Fibroblast of the aortic adventitia (primary cell): ENCODE data around the gene ATXN3. TPM values are rescaled to one million over a fixed set of nuclear protein-coding genes. Genes with fewer than 3 reads are reported as not detected.
A peak's percentile ranks its signal among the peaks of the same experiment; 100 is the strongest.

Experiments
- DNase-seq: peaks from one replicate; pipeline ENCODE4 v3.0.0-alpha.2; 2010; ENCODE audit warnings: low read depth
- H3K4me3 ChIP-seq: 2 replicates; pipeline ENCODE4 v1.5.1; 2011; ENCODE audit warnings: low read depth, mild to moderate bottlenecking, control low read depth, low read length, moderate library complexity
- CTCF ChIP-seq: IDR thresholded peaks from 2 replicates; pipeline ENCODE4 v1.5.1; 2011; ENCODE audit warnings: mild to moderate bottlenecking, low read length, control low read depth, inconsistent platforms; ENCODE audit not compliant: insufficient read depth
- total RNA-seq: library from RNA; depleted of rRNA; stranded (reverse); fragments of >200 nt; gene quantifications from 2 replicates; pipeline ENCODE4 v1.2.3, GENCODE V29; 2012; ENCODE audit warnings: low replicate concordance

Gene ATXN3
- total RNA-seq, 1 donor = 53.1 TPM

- H3K4me3 ChIP-seq = peak overlapping the region; percentile 97
- no peak for DNase-seq
- TF ChIP-seq CTCF = no peak
Observed at GRCh38 chr14:92041203-92041602, 65.2 kb downstream of the ATXN3 start.

GRCh38 chr14:92040431-92041051, 65.8 kb downstream of the ATXN3 start:
- peak; percentile 37 for DNase-seq
- no peak for TF ChIP-seq CTCF
- peak overlapping the region; percentile 97 for H3K4me3 ChIP-seq

- TF ChIP-seq CTCF = no peak
- peak; percentile 93 for DNase-seq
- H3K4me3 ChIP-seq = peak within 1 kb of the TSS; percentile 97
Observed at GRCh38 chr14:92039719-92040430, 66.5 kb downstream of the ATXN3 start, which contains the start of gene TRIP11. TSS of gene TRIP11 (minus strand) at chr14:92040059. CDS start at chr14:92039685, 374 bp downstream.

GRCh38 chr14:92039063-92039718, 67.2 kb downstream of the ATXN3 start:
- peak overlapping the region; percentile 97 for H3K4me3 ChIP-seq
- peak; percentile 72 for DNase-seq
- TF ChIP-seq CTCF = no peak

- H3K4me3 ChIP-seq = peak overlapping the region; percentile 97
- peak; percentile 12 for DNase-seq
- TF ChIP-seq CTCF = no peak
Observed at GRCh38 chr14:92037989-92038388, 68.4 kb downstream of the ATXN3 start.

GRCh38 chr14:92035890-92036289, 70.5 kb downstream of the ATXN3 start:
- no peak overlapping the region for H3K4me3 ChIP-seq
- TF ChIP-seq CTCF = no peak
- no peak for DNase-seq
